ENCODE measurements around the gene FNBP1.

Gene FNBP1

GRCh38 chr9:129869585-129870501 lies 173.1 kb downstream of the FNBP1 start:
- no peak for DNase-seq

GRCh38 chr9:129868872-129869486 lies 174.0 kb downstream of the FNBP1 start:
- DNase-seq, result no peak

GRCh38 chr9:129868023-129868871 lies 174.7 kb downstream of the FNBP1 start:
- DNase-seq, result no peak

- DNase-seq, result no peak
Observed at GRCh38 chr9:129867136-129868022, 175.6 kb downstream of the FNBP1 start.

DNA sequence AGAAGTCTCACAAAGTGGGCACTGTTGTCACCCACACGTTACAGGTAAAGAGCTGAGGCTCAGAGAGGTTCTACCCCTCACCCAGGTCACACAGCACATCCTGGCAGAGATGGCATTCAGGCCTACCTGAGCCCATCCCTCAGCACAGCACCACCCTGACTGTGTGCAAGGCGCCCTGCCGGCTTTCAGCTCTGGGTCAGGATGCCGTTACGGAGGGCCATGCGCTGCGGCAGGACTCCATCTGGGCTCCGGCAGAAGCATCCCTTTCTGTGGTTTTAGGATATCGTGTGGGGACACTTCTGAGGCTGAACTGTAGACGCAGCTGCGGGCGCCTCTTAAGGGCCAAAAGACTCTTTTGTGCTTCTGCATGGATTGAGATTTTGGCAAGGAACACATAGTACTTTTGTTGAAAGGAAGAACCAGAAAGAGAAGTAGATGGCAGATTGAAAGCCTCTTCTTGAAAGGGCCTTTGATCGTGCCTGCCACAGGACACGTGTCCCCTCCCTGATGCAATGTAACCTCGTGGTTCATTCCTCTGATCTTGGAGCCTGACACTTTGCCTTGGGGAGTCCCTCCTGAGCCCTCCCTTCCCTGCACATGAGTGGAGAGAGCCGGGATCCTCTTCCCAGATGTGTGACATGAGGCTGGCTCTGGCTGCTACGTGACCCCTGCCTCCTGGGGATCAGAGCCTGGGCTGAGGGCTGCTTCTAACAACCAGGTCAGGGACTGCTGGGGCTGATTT lies 176.4 kb downstream of the FNBP1 start:
- DNase-seq, result no peak

- no peak for DNase-seq
Observed at GRCh38 chr9:129865668-129866320, 177.2 kb downstream of the FNBP1 start.

GRCh38 chr9:129864991-129865647 lies 177.9 kb downstream of the FNBP1 start:
- no peak for DNase-seq

- DNase-seq, result no peak
Observed at GRCh38 chr9:129863059-129863690, 179.8 kb downstream of the FNBP1 start.

GRCh38 chr9:129861447-129861827 lies 181.6 kb downstream of the FNBP1 start:
- DNase-seq, result no peak

GRCh38 chr9:129860653-129861446 lies 182.1 kb downstream of the FNBP1 start:
- no peak for DNase-seq

DNA sequence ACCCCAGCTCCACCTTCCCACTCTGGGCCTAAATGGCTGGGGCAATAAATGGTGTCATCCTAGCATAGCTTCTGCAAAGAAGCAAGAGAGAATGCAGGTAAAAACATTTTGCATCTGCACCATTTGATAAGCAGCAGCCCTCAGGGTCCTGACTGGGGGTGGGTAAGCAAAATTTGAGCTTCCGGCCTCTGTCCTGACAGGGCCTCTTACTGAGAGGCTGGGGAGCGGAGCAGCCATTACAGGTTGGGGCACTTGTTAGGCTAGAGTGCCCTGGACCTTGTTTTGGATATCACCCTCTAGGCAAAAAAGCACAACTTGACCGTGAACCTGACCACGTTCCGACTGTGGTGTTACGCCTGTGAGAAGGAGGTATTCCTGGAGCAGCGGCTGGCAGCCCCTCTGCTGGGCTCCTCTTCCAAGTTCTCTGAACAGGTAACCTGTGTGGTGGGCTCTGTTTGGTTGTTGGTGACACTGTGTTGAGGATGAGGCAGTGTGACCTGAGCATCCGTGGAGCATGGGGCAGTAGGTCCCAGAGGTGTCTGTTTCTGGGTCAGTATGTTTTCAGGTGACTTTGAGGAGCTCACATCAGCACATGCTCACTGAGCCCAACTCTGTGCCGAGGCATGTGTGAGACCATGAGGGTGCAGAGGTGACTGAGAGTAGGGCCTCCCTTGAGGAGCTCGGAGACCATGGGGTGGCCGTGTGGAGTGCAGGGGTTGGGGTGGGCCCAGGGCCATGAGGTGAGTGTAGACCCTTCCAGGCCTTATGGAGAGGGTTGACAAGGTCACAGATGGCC lies 184.6 kb downstream of the FNBP1 start:
- DNase-seq, result no peak

- no peak for DNase-seq
Observed at GRCh38 chr9:129857207-129857606, 185.8 kb downstream of the FNBP1 start.

GRCh38 chr9:129854588-129855110 lies 188.3 kb downstream of the FNBP1 start:
- no peak for DNase-seq

DNA sequence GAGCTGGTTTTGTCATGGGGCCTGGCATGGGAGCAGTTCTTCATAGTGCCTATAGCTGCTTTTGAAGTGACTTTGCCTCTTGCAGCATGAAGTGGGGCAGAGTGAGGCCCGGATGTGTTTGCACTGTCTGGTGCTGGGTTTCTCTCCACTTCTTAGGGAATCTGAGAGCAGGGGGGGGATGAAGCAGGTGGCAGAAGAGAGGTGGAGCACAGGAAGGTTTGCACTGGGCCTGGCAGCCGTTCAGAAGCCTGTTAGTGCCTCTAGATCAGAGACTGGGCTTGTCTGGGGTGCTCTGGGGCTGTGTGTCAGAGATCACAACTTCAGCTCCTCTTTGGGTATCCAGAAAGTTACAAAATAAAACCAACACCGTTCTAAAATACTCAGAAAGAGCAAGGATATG lies 189.4 kb downstream of the FNBP1 start:
- no peak for DNase-seq

DNA sequence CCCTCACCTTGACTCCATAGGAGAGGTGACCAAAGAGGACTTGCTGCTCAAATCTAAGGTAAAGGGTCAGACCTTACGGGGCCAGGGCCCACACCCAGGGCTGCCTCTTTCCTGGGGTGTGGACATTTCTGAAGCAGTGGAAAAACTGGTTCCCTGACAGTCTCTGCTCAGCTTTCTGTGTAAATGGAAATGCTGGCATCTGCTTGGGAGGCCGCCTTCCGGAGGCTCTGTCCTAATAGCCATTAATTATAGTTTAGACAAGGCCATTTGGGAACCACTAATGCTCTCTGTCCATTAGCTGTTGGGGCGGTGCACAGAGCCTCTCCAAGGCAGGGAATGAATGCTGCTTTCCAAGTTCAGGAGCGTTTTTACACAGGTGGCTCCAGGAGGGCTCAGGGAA lies 190.4 kb downstream of the FNBP1 start:
- no peak for DNase-seq

- no peak for DNase-seq
Observed at GRCh38 chr9:129851821-129852220, 191.2 kb downstream of the FNBP1 start.

GRCh38 chr9:129850821-129851550 lies 192.0 kb downstream of the FNBP1 start:
- no peak for DNase-seq
